ENCODE measurements around the gene TGFBR3.

Gene TGFBR3

GRCh38 chr1:91798740-91799139 is 87.2 kb downstream of the TGFBR3 start:
- no peak for DNase-seq

GRCh38 chr1:91798241-91798648 is 87.7 kb downstream of the TGFBR3 start:
- DNase-seq = no peak

- DNase-seq = no peak
Measured at GRCh38 chr1:91797164-91797563, 88.8 kb downstream of the TGFBR3 start.

GRCh38 chr1:91796390-91796654 is 89.6 kb downstream of the TGFBR3 start:
- no peak for DNase-seq

GRCh38 chr1:91795591-91796389 is 90.2 kb downstream of the TGFBR3 start:
- DNase-seq = no peak

- no peak for DNase-seq
Measured at GRCh38 chr1:91793877-91794276, 92.1 kb downstream of the TGFBR3 start.

GRCh38 chr1:91793189-91793588 is 92.8 kb downstream of the TGFBR3 start:
- DNase-seq = no peak

GRCh38 chr1:91792489-91793071 is 93.4 kb downstream of the TGFBR3 start:
- DNase-seq = no peak

GRCh38 chr1:91791691-91792488 is 94.1 kb downstream of the TGFBR3 start:
- DNase-seq = no peak

GRCh38 chr1:91791103-91791502 is 94.8 kb downstream of the TGFBR3 start:
- DNase-seq = no peak

GRCh38 chr1:91790392-91790791 is 95.6 kb downstream of the TGFBR3 start:
- no peak for DNase-seq

- DNase-seq = no peak
Measured at GRCh38 chr1:91789273-91789997, 96.5 kb downstream of the TGFBR3 start.

GRCh38 chr1:91787919-91788318 is 98.0 kb downstream of the TGFBR3 start:
- DNase-seq = no peak

GRCh38 chr1:91784616-91785015 is 101.3 kb downstream of the TGFBR3 start:
- no peak for DNase-seq

GRCh38 chr1:91784191-91784590 is 101.8 kb downstream of the TGFBR3 start:
- DNase-seq = no peak

- DNase-seq = no peak
Measured at GRCh38 chr1:91783423-91784170, 102.4 kb downstream of the TGFBR3 start.

- DNase-seq = no peak
Measured at GRCh38 chr1:91781901-91782622, 103.9 kb downstream of the TGFBR3 start.

- no peak for DNase-seq
Measured at GRCh38 chr1:91781371-91781825, 104.6 kb downstream of the TGFBR3 start.

- no peak for DNase-seq
Measured at GRCh38 chr1:91779548-91780021, 106.4 kb downstream of the TGFBR3 start.

GRCh38 chr1:91778964-91779363 is 107.0 kb downstream of the TGFBR3 start:
- no peak for DNase-seq

GRCh38 chr1:91777630-91778300 is 108.2 kb downstream of the TGFBR3 start:
- no peak for DNase-seq

Data from effector CD8-positive, alpha-beta T cell (primary cell).